HG03378 (cell line): ENCODE data around the gene CRTC3.

Source experiments
- ATAC-seq: cut with Tn5 transposase; IDR thresholded peaks from one replicate; pipeline ENCODE4 v1.9.1; 2021; ENCODE audit warnings: mild to moderate bottlenecking, moderate library complexity; ENCODE audit not compliant: unreplicated experiment

Gene CRTC3

GRCh38 chr15:90591524-90591923 is 61.8 kb downstream of the CRTC3 start:
- ATAC-seq, result no peak

- ATAC-seq, result no peak
Measured at GRCh38 chr15:90592131-90592881, 62.6 kb downstream of the CRTC3 start.

DNA sequence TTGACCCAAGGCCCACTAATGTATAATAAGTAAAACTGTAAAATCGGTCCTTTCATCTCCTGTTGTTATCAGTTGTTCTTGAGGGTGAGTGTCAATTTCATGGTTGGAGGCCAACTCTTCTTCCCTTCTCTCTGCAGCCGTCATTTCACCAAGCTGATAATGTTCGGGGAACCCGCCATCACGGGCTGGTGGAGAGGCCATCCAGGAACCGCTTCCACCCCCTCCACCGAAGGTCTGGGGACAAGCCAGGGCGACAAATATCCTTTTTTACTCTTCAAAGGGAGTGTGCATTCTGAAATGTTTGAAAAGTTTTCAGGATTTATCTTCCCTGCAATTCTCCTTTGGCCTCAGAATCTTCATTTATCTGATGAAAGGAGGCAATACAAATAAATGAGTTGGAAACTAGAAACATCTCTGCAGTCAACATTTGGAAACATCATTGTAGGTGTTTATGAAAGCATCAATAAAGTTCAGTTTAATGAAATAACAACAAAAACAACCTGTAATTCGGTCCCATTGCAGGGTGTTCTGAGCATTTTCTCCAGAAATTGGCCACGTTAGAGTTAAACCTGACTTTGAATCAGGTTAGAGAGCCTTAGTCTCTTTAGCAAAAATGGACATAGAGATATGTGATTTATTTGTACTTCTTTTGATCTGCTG is 63.9 kb downstream of the CRTC3 start:
- ATAC-seq, result no peak

DNA sequence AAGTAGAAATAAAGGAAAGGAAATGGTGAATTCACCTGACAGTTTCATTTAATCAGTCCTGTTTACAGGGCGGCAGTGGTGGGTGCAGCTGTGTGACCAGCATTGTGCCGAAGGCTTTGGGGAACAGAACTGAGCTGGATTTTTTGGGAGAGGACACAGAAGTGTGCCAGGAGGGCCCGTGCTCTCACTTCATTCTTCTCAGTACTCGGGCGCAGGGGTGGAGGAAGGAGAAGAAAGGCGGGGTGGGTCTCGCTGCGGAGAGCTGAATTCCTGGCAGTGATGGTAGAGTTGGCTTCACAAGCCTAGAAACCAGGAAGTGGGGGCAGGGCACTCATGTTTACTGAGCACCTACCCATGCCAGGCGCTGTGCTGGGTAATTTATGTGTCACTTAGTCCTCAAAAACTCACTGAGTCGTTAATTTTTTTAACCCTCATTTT is 64.6 kb downstream of the CRTC3 start:
- ATAC-seq, result peak; percentile 31

GRCh38 chr15:90595763-90596155 is 66.0 kb downstream of the CRTC3 start:
- peak; percentile 13 for ATAC-seq

DNA sequence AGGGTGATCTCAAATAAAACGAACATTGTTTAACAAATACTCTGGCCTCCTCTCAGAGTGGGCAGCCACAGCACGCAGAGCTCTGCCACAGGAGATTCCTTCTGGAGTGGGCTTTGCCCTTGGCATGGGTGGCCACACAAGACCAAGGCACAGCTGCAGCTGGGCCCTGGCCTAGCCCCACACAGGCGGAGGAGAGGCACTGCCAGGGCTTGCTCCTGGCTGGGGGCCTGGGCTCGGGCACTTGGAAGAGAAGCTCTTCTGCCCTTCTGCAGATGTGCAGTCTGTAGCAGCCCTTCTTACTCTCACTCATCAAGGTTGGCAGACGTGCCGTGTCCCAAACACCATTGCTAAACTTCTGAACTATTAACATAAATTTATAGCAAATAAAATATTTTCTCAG is 67.2 kb downstream of the CRTC3 start:
- no peak for ATAC-seq

DNA sequence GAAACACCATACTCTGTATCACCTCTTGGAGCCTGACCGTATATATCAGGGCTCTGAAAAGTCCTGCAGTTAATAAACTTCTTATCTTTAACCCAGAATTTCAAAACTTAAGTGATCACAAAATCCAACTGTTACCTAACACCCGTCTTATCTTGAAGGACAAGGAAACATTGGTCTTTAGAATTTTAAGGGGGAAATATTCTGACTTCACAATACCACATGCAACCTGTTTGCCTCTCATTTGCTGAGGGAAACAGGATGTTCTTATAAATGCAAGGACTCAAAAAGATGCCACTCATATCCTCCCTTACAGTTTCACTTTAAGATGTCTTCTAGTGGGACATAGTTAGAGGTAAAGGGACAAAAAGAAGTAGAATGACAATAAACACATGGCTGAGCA is 67.9 kb downstream of the CRTC3 start:
- peak; percentile 30 for ATAC-seq

DNA sequence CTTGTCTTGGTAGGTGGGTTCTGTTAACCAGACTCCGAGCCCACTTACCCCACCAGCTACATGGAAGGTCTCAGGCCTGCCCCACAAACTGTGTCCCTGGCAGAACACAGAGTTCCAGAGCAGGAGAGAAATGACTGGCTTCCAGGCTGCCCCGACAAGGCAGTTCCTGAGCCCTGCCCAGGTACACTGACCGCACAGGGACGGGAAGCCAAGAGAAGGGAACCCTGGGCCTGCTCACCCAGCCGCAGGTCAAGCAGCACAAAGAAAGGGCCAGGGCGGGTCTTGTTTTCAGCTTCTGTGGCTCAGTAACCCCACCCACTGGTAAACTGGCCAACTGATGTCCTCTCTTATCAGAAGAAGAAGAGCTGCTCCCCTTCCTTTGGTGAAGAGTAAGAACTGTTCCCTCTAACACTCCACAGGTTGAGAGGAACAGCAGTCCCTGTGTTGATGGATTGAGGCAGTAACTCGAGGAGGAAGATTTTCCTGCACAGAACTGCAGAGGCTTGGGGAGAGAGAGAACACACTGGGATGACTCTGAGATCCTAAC is 68.4 kb downstream of the CRTC3 start:
- peak; percentile 26 for ATAC-seq

GRCh38 chr15:90598679-90599078 is 69.0 kb downstream of the CRTC3 start:
- no peak for ATAC-seq

- ATAC-seq, result no peak
Measured at GRCh38 chr15:90599116-90599515, 69.4 kb downstream of the CRTC3 start.

- no peak for ATAC-seq
Measured at GRCh38 chr15:90599644-90600043, 69.9 kb downstream of the CRTC3 start.

GRCh38 chr15:90600954-90601353 is 71.2 kb downstream of the CRTC3 start:
- no peak for ATAC-seq

DNA sequence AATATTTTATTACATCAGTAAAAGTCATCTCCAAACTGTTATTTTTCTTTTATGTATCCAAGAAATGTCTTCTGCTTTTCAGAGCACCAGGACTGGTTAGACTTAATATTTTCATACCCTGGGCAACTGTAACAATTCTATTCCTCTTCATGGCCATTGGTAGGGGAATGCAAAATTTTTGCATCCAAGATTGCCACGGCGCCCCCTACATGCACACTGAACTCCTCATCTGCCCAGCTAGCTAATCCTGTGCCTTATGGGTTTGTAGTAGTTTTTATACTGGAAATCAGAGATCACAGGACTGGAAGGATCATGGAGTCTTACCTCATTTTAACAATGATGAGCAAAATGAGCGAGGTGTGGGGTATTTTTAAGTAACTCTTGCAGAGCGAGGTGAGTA is 74.2 kb downstream of the CRTC3 start:
- no peak for ATAC-seq

DNA sequence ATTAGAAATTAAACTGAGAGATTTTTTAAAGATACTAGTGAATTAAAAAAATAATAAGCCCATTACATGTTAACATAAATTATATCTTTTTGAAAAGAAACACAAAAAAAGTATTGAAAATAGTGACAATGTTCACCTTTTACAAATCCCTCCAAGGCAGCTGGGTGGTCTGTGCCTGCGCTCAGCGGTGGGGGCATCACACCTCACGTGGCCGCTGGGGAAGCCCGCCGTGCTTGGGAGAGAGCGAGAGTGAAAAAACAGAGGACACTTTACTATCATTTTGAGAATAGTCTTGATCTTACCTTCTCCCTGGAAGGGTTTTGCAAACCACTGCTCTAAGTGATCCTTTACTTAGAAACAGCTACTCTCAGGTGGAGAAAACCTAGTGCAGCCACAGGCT is 76.9 kb downstream of the CRTC3 start:
- ATAC-seq, result no peak

- ATAC-seq, result no peak
Measured at GRCh38 chr15:90607361-90607760, 77.6 kb downstream of the CRTC3 start.

DNA sequence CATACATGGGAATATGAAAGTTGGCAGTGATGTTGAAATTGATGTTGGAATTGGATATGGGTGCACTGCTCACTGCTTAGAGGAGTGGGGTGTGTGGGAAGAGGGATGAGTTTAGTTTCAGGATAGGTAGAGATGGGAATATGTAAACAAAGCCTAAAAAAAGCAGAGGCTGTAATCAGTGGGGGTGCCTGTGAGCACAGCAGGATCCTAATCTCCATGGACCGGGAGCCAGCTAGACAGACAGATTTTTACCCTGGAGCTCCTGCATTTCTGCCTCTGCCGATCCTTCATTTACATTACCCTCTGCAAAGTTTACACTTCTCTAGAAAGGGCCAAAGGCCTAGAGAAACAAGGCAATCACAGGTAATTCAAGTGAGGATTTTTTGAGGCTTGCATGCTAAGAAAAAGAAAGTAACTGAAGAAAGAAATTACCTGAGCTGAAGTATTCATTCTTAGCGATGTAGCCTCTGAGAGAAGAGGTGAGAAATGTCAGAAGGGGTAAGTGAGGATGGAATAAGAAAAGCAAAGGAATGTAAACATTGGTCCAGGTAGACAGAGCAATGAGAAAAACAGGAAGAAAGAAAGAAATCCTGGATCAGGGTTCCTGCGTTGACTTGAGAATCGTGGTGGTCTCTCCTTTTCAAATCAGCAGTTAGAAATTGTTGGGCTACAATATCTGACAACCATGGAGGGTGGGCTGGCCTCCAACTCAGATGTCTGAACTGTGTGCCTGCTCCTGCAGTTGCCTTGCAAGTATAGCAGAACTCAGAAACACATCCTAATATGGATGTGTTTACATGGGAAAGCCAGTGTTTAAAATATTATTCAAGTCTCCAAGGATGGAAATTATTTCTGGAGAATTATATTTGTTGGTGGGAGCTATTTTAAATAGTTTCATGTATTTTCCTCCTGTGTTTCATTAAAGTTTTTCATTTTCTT is 79.8 kb downstream of the CRTC3 start:
- no peak for ATAC-seq

DNA sequence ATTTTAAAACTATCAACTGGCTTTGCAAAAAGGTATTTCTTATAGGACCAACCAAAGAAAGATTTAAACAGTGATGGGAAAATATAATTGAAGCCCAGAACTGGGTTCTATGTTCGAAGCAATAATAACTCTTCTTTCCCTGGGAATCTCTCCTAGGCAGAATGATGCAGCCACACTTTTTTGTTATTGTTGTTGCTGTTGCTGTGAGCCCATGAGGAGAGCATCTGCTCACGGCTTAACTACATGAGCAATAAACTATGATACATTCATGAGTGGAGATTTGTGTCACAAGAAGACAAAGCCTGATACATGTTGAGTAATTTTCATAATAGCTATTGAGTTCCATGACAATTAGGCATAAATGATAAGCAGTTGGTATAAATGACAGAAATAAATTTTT is 80.5 kb downstream of the CRTC3 start:
- no peak for ATAC-seq

GRCh38 chr15:90611157-90611556 is 81.4 kb downstream of the CRTC3 start:
- ATAC-seq, result no peak

GRCh38 chr15:90617171-90617570 is 87.4 kb downstream of the CRTC3 start:
- ATAC-seq, result no peak

- ATAC-seq, result no peak
Measured at GRCh38 chr15:90617668-90618097, 88.0 kb downstream of the CRTC3 start.
